HG03103 (cell line): ENCODE data around the gene ELL.

Experiments used
- ATAC-seq: cut with Tn5 transposase; IDR thresholded peaks from one replicate; pipeline ENCODE4 v1.9.1; 2021; ENCODE audit warnings: low read depth; ENCODE audit not compliant: unreplicated experiment

ELL gene

DNA sequence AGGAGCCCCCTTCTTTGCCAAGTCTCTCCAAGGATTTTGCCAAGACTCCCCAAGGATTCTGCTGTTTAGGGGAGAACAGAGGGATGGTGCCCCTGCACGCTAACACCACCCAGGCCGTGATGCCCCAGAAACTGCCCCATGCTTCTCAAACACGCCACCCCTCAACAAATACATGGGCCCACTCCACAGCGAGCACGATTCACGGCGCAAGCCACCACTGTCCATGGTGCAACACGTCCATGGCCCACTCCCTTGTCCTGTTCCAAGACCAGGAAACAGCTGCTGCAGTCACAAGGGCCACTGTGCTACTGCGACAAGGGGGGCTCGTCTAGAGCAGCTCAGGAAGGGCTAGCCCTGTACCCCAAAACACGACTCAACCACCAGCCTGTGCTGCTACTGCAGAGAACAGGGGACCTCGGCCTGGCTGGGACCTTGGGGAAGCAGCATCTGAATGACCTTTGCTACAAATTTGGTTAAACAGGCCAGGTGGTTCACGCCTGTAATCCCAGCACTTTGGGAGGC, 47.4 kb downstream of the ELL start:
- ATAC-seq = no peak

DNA sequence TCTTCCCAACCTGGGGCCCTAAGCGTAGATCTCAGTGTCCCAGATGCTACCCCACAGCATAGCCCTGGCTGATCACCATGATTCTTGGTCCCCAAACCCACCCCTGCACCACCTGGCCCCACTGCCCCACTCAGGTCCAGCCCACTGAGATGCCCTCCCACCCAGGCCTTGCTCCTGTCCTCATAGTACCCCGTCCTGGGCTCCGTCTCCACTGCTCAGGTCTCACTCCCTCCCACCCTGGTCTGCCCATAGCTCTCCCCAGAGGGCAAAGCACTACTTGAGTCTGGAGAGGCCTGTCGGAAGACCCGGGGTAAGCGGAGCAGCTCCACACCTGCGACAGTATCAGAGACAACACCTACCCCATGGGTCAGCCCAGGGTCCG, 48.2 kb downstream of the ELL start:
- no peak for ATAC-seq

DNA sequence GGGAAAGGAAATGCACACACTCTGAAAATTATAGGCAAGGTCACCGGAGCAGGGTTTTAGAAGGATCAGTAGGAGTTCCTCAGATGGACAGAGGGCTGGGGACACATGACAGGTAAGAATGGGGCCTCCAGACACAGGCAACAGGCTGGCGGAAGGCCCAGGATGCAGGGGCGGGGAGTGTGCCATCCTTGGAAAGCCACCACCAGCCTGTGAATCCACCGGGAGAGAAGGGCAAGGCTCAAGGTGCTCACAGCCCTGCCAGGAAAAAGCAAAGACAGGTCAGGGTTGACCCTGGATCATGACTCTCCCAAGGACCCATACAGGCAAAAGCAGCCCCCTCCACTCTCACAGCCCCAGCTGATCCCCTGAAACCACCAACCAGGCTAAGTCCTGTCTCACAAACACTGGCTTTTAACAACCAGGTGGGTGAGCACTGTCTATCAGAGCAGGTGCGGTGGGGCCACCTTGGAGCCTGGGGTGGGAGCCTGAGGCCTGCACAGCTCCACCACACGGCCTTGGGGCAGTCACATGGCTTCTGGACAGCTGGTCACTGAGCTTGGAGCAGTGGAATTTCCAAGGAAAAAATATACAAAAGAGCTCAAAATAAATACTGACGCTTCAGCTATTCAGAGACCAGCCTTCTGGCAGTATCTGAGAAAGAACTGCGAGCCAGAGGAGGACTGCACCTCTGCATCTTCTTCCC, 48.7 kb downstream of the ELL start:
- ATAC-seq = no peak

DNA sequence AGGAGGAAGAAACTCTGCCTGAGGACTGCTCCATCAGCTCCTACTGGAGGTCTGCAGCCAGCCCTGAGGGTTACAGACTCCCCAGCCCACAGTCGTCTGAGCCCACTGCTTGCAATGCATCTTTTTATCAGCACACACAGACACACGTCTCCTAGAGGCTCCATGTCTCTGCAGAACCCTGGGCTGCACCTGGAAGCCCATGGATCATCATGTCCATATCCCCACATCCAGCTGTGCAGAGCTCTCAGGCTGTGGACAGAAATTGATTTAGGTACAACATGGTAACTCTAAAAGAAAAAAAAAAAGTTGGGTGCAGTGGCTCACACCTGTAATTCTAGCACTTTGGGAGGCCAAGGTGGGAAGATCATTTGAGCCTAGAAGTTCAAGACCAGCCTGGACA, 51.1 kb downstream of the ELL start:
- ATAC-seq = no peak

DNA sequence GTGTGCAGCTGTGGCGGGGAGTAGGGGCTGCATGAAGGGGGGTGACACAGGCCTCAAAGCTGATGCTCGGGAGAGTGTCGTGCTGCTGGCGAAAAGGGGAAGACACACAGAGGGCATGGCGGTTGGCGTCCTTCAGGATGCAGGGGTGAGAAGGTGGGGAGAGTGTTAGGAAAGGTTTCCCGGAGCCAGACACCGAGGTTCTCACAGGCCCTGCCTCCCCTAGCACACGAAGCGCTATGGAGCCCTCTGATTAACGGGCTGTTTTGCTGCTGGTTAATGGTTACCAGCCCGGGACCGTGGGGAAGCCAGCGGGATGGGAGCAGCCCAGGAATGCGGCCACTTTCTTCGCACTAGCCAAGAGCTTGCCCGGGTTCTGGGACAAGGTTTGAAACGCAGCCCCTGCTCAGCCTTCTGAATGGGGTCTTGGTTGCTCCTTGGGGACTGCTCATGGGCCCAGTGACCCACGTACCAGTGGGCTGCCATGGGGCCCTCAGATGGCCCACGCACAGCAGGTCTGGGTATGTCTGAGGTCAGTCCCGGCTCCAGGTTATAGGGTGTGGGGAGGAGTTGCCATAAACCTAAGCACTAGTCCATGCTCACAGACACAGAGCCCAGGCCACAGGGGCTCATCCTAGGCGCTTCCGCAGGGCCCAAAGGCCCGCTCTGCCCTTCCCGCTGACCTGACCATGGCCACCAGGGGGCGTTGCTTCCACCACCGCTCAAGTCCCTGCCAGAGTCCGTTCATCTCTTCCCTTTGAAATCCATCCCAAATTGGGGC, 52.6 kb downstream of the ELL start:
- no peak for ATAC-seq

DNA sequence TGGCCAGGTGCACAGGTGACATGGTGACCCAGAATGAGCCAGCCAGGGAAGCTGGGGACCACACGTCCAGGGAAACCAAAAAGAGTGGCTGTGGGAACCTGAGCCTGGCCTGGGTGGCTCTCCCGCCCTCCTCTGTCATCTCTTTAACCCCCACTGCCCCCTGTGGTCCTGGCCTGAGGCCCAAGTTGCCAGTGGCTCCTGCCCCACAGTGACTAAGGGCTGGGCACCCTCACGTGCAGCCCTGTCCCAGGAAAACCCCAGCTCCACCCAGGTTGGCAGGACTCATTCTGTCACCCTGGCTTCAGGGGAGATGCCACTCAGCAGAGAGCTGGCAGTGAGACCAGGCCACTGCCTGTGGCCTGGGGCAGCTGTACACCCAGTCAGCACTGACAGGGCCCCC, 53.4 kb downstream of the ELL start:
- ATAC-seq = no peak

DNA sequence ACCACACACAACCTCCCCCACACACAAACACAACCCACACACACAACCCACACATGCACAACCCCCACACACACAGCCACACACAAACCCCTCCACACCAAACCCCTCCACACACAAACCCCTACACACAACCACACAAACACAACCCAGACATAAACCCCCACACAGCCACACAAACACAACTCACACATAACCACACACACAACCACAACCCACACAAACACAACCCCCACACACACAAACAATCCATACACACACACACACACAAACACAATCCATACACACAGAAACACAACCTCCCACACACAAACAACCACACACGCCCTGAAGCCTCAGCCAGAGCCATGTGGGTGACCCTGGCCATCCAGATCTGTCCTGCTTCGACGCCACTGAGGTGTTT, 53.9 kb downstream of the ELL start:
- ATAC-seq = no peak

DNA sequence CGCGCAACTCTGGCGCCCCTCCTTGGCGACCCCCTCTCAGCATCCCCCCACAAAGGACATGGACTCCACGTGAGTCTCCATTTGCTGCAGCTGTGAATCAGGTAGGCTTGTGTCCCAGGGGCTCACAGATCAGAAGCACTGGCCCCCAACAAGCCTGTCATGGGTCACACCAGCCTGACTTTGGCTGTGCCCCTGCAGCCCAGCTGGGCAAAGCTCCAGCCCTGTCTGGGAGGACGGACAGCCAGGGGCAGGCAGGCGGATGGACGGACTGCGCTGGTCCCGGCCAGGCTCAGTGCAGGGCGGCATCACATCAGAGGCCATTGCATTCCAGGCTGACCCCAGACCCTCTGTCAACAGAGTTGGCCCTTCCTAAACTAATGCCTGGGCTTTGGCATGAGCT, 55.5 kb downstream of the ELL start:
- ATAC-seq = no peak

DNA sequence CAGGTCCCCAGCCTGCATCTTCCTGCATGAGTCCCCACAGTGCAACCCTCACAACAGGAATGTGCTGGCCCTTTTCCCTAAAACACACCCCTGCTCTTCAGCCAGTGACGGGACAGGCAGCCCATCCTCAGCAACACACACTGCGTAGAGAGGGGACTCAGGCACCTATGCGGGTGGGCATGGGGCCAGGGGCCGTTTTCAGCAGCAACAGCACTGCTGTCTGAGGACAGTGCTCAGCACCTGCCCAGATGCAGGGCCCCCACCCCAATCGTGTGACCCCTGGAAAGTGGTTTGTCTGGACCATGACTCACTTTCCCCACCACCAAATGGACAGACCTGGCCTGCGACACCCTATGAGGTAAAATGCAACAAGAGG, 55.9 kb downstream of the ELL start:
- no peak for ATAC-seq

DNA sequence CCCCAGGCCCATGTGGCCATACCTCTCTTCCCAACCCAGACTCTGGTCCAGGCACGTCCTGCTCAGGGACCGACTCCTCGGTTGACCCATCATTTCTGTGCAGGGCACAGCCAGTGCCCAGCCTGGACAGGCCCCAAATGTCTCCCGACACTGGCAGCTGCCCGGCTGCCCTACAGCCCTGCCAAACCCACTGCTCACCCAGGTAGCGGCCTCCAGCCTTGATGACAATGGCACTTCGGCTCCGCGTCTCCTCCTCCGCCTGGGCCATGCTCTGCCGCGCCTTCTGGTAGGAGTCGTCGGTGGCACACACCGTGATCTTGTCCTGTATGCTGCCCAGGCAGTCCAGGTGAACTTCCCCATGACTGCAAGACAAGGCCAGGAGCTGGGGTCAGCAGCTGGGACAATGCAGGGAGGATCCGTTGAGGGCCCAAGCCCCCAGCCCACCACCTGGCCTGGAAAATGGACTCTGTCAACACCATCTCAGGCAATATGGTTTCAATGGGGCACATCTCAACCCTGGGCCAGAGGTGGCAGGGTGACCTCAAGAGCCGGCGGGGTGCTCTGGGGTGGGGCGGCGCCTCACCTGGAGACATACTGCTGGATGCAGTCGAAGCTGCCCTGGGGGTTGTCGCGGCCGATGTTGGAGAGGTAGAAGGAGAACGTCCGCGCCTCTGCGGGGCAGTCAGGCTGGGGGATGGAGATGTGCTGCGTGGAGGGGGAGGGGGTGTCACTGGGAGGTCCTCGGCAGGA, 56.5 kb downstream of the ELL start:
- no peak for ATAC-seq

DNA sequence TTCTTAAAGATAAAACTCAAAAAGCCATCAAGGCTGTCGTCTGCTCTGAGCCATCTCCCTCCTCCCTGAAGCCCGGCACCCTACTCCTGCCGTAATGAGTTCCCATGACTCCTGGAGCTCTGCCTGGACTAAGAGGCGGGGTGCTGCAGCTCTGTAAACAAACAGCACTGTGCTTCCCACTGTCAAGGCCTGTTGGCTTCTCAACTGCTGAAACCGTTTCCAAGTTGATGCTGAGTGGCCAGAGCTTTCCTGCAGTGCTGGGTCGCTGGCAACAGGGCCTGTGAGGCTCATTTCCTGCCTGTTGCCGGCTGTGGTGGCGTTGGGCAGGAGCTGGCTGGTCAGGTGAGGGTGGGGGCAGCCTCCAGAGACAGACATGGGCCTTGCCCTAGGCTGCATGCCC, 57.2 kb downstream of the ELL start:
- ATAC-seq = no peak

DNA sequence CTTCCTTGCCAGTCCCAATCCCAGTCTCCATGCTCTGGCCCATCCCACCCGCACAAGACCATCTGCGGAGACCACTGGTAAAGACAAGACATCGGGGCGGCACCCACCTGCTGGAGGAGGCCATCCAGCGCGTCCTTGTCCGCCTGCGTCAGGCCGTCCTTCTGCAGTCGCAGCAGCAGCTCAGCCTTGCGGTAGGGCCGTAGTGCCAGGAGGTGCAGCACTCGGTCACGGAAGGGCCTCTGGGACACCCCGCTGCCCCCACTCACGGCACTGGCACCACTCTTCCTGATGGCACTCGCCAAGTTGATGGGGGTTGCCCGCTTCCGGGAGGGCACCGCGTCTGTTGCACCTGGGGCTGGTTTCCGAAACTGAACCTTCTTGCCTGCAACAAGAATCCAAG, 60.4 kb downstream of the ELL start:
- no peak for ATAC-seq

DNA sequence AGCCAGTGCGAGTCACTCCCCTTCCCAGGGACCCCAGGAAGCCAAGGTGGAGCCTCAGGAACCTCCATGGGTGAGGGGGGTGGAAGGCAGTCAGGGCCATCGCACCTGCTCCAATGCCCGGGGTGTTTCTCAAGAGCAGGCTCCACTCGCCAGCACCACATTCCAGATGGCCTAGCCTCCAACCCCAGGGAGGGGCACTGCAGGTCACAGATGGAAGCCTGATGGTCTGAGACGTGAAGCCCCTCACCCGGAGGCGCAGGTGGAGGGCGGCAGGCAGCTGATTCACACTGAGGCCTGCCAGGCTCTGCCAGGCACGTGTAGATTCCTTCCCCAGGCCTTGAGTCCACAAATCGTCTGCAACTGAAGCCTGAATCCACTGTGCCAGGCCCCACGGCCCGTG, 61.0 kb downstream of the ELL start:
- no peak for ATAC-seq

DNA sequence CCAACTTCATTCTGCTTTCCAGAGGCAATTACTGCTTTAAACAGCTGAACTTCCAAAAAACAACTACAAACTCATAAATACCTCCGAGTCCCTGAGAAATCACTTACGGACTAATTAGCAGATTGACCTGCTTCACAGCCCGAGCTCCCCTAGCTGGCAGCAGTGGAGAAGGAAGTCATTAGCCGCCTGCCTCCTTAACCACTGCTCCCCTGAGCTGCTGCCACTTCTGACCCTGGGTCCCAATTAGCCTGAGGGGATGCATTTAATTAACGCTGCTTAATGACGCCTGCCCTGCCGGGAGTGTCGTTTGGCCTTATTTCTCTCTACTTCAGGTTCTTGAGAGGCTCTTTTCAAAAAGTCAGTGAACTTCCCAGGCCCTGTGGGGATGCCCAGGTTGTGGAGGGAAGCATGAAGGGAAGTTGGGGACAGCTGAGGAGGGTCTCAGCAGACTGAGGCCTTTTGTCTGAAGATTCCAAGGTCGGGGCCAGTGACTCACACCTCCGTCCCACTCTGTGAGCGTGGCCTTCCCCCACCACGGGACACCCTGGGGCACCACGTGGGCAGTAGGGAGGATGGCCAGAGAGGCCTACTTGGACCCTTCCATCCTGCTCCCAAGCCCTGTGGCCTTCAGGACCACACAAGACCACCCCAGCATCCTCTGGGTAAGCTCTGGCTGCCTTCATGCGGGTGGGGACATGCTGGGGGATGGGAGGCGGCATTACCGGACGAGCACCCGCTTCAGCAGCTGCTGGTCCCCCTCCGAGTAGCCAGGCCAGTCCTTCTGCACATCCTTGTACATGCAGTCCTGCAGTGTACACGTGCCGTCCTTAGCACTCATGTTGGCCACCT, 64.2 kb downstream of the ELL start:
- no peak for ATAC-seq

DNA sequence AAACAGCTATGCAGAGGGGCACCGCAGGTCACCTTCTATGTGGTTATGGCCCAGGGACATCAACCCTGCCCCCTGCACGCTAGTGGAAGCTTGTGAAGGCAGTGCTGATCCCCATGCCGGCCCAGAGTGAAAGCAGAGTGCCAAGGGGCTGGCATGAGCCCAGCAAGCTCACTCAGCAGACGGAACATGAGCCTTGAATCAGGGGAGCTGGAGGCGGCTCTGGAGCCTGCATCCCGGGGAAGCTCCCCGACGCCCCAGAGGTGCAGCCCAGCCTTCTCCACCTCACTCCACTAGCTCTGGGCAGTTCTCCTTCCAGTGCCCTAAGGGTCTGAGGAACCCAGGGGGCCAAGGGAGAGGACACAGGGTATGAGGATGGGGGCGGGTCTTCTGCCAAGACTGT, 64.9 kb downstream of the ELL start:
- ATAC-seq = no peak

DNA sequence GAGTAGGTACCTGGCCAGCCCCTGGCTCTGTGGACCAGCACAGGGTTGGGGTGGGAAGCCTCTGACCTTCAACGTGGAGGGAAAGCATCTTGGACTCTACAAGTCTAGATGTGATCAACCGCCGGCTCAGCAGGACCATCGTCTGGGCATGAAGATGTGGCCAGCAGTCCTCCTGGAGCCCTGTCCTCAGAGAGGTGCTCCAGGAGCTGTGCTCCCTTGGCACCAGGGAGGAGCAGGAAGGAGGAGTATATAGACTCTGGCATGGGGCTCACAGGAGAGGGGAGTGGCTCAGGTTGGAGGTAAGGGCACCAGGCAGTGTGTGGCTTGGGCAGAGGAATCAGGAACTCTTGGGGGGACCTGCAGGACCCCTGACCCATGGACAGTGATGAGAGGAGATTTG, 65.6 kb downstream of the ELL start:
- no peak for ATAC-seq

DNA sequence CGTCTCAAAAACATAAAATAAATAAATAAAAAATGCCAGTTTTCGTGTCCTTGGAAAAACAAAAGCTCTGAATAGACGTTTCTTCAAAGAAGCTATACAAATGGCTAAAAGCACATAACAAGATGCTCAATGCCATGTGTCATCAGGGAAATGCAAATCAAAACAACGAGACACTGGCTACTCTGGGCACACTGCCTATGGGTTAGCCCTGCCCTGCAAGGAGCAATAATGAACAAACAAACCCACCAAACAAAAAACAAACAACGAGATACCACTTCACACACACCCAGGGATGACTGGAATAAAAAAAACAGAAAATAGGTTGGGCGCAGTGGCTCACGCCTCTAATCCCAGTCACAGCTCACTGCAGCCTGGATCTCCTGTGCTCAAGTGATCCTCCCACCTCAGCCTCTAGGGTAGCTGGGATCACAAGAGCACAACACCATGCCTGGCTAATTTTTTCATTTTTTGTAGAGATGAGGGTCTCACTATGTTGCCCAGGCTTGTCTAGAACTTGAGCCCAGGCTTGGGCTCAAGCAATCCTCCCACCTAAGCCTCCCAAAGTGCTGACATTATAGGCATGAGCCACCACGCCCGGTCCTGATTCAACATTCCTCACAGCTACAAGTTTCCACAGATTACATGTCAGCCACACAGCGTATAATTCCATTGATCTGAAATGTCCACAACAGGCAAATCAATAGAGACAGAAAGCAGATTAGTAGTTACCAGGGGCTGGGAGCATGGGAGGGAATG, 68.4 kb downstream of the ELL start:
- no peak for ATAC-seq

DNA sequence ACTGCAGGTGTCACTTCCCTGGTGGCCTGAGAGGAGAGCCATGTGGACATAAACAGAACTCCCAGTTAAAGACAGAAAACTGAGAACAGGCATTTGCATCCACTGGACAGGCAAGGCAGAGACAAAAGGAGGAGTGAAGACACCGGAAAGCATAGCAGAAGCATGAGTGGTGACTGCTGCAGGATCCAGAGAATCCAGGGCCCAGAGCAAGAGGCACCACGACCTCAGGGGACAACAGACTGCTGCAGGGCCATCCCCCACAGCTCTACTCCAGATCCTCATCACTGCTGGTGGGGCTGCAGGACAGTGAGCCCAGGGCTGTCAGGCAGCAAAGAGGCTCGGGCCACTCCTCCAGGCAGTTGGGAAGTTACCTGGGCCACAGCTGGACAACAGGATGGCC, 69.5 kb downstream of the ELL start:
- ATAC-seq = no peak

DNA sequence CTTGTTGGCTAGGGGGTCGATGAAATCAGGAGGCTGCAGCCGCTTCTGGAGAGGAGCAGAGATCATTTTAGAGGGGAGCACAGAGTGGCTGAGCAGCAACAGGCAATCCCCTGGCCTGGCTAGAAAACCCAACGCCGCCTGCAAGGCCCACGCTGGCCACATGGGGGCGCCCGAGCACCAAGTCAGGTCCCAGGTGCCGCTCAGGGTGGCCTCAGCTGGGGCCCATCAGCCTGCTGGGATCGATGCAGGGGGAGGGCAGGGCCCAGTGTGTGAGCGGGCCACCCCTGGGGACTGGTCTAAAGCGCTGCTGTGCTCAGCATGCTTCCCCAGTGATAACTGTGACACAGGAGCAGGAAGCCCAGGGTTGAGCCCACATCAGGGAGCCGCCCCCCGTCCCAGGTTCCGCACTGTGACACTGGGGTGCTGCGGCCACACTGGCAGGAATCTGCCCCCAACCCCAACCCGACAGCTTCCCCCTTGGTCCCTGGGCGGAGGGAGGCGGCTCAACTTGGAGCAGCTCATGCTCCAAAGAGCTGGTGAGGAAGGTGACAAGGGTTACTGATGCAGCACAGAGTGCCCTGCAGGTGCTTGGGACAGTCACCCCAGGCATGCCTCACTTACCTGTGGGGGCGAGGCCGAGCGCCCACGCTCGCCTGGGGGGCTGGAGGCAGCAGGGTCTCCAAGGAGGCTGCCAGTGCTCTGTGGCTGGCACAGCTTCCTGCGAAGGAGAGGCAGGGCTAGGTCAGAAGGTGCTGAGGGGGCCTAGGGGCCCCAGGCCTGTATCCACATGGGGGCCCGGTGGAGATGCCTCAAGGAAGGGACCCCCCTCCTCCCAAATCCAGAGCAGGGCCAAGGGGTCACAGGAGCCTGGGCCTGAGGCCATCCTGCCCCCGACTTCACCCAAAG, 70.7 kb downstream of the ELL start:
- no peak for ATAC-seq
